Left colon (tissue), 2 donors: ENCODE data around the gene CXCL12. TPM values are rescaled to one million over a fixed set of nuclear protein-coding genes. Genes with fewer than 3 reads are reported as not detected.
A peak's percentile ranks its signal among the peaks of the same experiment; 100 is the strongest.

Source experiments
- ATAC-seq: fragments of 200-7000 bp; cut with Tn5 transposase; one replicate; pipeline ENCODE4 v1.9.1; 2020; ENCODE audit warnings: mild to moderate bottlenecking, moderate library complexity
- DNase-seq, 2 donors: peaks; one replicate each; pipeline ENCODE4 v3.0.0-alpha.2; 2020
- intact Hi-C, 2 donors: fragments of 100-400 bp; cut with DNase I in 1 of 2; cut with micrococcal nuclease in 1 of 2; formaldehyde crosslinking; loops; one replicate each; pipeline versions ENCODE4 v1.11.2 to v1.14.0; 2022; cut with DNase I, micrococcal nuclease
- total RNA-seq, 2 donors: library from RNA; stranded (reverse); fragmentation: NEBNext Ultra II Directional; extraction: Animal tissue kit (Norgen Biotek cat#: 25700); gene quantifications; one replicate each; pipeline ENCODE4 v1.2.1, GENCODE V29; 2021
- donor health status: DM: no; HTN: no; CAD: no.
- donor health status: DM: yes; HTN: yes; CAD: no.

CXCL12 gene
- total RNA-seq, 2 donors from 2014 or later = 15.5 to 61.3 TPM

DNA sequence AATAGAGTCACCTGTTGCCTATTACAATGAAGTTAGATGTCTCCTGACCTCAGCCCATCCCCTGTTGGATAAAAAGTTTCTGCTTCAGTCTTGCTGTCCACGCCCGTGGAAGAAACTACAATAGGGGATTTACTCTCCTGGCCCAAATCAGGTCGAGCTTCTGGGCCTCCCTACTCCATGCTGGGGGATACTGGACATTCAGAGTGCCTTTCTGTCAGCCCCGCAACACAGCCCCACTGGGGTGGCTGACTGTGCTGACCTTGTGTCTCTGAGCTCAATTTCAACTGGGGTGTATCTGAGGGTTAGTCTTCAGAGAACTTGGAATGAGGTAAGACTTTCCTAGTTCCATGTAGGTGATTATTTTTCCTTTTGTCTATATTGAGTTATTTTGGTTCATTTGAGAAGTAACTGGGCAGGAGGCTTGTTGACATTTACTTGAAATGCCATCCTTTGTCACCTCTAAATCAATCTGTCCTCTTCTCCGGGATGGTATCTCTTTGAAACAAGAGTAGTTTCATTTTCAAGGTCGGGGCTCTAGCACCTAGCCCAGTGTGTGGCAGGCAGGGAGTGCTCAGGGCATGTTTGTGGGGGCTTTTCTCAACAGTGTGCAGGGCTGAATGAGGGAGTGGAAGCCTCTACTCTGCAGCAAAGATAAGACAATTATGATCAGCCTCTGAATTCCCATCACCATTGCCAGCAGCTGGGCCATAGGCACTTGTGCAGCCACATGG lies 17.7 kb upstream of the CXCL12 start:
- DNase-seq (peak in 1 of 2 donors; percentile 9), ATAC-seq (no peak)
- intact Hi-C loops = no loop called here

DNA sequence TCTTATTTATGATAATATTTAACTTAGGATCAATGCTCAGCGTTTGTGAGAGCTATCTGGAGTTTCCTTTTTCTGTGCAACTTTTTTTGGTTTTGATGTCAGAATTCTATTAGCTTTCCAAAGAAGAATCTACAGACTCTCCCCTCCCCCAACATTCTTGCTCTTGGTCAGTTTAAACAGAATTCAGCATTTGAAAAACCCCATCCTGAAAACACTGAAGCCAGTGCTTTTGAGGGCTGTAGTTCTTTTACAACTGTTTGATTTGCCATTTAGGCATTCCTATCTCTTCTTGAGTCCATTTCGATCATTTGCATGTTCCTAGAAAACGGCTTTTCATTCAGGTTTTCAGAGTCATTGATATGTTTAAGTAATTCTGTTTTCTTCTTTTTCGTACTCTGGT lies 15.6 kb upstream of the CXCL12 start:
- no peak for DNase-seq
- intact Hi-C loops = no loop called here
- ATAC-seq = no peak

DNA sequence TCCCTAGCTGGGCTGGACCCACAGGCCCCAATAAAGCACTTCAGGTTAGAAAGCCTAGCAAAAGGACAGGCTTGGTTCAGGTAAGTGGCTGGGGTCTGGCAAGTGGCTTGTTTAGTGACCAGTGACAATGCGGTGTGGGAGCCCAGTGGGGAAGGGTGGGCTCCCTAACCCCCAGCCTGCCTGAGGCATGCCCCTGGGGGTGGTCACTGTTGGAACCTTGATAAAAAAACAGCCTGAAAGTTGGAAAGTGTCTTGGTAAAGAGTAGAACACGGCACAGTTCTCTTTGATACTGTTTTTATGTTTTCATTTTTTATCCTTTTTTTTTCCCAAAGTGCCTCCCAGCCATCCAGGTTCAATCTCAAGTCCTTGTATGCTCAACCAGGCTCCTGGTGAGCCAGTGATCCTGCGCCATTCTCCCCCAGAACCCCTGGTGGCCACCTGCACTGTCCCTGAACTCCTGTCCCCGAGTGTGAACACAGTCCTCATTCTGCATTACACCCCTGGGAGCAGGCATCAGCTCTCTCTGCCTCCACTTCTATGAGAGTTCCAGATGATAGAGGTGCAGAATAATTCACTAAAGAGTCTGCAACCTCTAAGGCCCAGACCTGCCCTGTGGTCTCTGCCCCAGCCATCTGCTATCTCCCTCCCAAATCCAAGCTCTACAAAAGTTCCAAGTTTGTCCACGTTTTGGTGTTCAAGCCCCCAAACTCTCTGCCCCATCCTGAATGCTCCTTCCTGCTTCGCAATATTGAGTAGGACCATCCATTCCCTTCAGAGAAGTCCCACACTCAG lies 15.0 kb upstream of the CXCL12 start:
- DNase-seq (peak in 1 of 2 donors; percentile 8), ATAC-seq (no peak)
- intact Hi-C loops = loop anchor here in 1 of 2 donors (10.0 kb wide), 1 partner anchor 455 kb away; no protein-coding TSS in a partner anchor

DNA sequence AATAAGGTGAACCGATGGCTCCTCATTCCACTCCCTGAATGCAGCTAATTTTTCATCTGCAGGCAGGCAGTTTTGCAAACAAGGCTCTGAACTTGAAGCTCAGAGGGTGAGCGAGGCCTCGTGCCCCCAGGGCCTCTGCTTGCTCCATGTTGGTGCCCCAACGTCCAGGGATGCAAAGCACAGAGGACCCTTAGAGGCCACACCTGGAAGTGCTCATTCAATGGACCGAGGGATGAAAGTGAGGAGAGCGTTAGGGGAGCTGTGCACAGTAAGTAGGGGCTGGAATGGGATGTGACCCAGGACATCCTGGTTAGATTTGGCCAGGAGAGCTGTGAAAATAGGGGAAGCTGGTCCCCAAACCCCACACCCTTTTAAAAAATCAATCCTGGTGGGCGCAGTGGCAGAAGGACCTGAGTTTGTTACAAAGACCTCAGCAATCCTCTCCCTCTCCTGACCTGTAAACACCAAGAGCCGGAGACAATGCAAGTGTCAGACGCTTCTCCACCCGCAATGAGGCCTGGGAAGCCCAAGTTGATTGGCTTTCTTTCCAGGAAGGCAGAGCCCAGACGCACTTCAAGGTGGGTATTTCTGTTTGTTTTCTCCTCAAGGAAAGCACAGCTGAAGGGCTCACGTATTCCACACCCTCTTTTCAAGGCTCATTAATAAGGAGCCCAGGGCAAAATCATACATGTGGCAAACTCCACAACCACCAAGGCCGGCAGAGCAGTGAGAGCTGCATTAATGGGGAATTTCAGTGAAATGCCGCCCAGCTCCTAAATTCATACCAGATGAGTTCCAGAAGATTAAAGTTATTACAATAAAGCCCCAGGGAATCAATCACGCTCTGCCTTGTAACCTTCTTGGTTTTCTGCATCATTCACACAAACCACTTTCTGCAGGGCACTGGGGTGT lies 14.1 kb upstream of the CXCL12 start:
- ATAC-seq = no peak
- intact Hi-C loops = loop anchor here in 1 of 2 donors (10.0 kb wide), 1 partner anchor 456 kb away; no protein-coding TSS in a partner anchor

DNA sequence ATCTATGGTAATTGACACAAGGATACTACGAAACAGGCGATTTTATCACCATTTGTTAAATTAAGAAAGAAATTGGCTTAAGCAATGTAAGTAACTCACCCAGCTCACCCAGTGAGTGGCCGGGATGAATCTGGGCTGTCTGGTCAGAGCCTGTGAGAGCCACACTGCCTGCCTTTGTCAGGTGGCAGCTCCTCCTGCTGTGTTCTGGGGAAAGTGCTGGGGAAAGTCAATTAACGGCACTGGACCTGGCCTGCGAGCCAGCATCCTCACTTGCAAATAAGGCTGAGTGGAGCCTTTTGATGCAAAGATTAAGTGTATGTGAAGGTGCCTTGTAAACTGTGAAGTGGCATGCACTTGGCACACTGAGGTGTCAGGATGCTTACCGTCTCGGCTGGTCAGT lies 13.4 kb upstream of the CXCL12 start:
- intact Hi-C loops = loop anchor here in 1 of 2 donors (10.0 kb wide), 1 partner anchor 457 kb away; no protein-coding TSS in a partner anchor
- no peak for DNase-seq
- ATAC-seq = no peak

More for the DNA sequence above, 14.1 kb upstream of the CXCL12 start:
- peak in 1 of 2 donors; percentile 7 for DNase-seq

DNA sequence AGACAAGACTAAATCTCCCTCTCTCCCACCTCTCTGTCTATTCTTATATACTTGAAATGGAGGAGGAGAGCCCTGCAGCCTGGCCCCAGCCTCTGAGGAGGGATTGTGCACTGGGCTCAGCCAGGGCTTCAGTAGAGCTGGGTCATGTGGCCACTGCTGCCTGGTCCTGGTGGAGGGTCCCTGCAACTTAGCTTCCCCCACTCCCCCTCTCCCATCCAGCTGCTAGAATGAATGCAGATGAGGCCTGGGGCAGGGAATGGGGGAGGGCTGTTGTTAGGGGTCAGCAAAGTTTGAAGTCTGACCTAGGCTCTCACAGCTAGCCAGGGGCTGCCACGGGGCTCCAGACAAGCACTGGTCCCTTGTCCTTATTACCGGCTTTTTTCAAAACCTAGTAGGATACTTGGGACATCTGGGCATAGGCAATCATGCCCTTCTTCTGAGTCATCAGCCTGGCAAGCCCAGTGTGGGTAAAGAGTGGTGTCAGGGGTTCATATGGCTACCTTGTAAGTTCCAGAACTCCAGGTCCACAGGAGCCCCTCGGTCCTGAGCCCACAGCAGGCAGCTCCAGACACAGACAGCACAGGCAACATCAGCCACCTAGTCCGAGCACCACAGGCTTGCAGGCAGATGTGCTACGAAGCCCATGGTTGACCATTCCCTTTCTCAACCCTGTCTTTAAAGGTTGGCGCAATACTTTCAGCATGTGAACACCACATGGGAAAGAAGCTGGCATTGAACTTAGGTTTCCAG lies 12.8 kb upstream of the CXCL12 start:
- intact Hi-C loops = loop anchor here in 1 of 2 donors (10.0 kb wide), 1 partner anchor 457 kb away; no protein-coding TSS in a partner anchor
- DNase-seq (no peak), ATAC-seq (no peak)

DNA sequence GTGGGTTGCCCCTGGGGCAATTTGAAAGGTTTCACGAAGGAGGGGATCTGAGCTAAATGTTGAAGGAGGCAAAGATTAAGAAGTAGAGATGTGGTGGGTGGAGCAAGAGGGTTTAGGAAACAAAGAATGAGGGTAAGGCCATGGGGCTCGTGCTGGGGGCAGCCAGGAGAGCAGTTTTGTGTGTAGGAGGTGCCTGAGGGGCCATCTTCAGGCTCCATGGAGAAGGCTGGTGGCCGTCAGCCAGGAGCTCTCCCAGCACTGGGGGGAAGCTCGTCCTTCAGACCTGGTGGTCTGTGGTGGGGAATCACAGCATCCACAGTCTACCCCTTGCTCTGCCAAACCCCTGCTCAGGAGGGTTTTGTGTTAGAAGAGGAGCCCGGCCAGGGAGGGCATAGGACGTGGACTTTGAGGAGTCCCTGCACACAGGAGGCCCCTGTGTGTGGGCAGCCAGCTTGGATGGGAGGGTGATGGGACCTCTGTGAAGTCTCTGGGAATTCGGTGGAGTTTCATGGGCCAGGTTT lies 11.8 kb upstream of the CXCL12 start:
- no peak for DNase-seq
- intact Hi-C loops = loop anchor here in 1 of 2 donors (10.0 kb wide), 1 partner anchor 458 kb away; no protein-coding TSS in a partner anchor
- no peak for ATAC-seq

DNA sequence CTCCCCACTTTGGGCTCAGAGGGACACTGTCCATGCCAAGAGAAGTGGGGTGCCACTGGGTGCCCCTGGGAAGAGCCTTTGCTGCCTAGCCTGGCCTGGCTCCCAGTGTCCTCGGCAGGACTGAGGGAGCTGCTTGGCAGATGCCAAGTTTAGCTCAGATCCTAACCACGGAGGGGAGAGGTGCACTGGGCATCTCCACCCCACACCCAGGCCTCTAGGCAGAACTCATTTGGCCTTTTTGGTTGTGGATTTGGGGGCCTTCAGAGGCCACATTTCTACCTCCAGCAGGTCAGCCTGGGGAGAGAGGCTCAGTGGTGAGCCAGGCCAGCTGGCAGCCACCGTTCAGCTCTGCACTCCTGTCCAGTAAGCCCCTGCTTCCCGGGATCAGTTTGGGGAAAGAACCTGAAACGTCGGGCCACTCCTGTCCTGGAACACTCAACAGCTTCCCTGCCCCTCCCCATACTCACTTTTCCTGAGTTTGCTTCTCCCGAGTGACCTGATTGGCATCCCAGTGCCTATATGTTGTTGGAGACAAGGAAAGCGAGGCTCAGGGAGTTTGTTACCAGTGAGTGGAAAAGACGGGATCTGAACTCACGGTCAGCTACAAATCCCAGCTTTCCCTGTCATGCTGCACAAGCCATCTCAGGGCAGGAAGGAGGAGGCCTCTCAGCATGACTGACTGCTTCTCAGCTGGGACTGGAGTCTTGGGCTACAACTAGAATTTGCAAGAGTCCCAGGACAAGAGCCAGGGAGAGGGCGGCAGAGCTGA lies 11.2 kb upstream of the CXCL12 start:
- ATAC-seq (no peak), DNase-seq (no peak)
- intact Hi-C loops = loop anchor here in 1 of 2 donors (10.0 kb wide), 1 partner anchor 459 kb away; no protein-coding TSS in a partner anchor

DNA sequence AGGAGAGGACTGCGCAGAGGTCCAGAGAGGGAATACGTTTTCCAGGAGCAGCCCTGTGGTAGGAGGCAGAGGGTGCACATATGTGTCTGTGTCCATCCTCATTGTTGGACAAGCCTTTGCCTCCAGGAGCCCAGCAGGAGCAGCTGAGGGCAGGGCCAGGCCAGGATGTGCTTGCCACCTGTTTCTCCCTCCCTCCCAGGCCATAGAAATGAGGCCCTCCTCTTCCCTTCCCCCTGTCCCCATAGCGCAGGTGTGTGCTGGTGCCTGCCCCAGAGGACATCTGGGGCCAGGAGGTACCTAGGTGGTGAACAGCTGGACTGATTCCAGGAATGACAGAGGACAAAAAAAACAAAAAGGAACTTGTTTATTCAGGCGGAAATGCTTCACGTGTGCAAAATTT lies 10.5 kb upstream of the CXCL12 start:
- intact Hi-C loops = loop anchor here in 1 of 2 donors (10.0 kb wide), 1 partner anchor 459 kb away; no protein-coding TSS in a partner anchor
- ATAC-seq (peak; percentile 83), DNase-seq (peak; percentile 20 to 49)

DNA sequence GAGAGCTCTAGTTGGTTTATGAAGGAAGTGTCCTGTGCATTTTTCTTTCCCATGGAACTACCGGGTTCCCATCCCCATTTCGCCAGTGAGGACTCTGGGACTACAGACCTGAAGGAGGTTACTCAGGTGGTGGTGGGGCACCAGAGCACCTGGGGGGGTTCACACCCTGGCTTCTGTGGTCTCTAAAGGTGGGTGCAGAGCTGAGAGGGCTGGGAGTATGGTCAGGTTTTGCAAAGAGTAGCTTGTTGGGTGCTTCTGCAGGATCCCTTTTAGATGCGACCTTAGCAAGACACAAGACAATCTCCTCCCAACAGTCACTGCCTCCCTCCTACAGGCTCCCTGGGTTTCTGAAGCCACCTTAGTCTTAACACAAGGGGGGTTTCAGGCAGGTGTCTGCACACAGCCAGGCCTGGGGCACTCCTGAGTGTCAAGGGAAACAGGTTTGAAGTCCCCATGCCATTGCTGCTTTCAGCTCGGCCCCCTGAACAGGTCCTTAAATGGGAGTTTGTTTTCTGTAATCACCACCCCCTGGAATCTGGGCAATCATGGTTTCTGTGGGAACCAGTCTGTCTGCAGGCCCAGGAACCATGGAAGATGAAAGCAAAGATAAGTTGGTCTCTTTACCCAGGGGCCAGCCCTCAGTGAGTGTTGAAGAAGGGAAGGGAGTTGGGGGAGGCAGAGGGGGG lies 9.9 kb upstream of the CXCL12 start:
- intact Hi-C loops = loop anchor here in 1 of 2 donors (10.0 kb wide), 1 partner anchor 460 kb away; no protein-coding TSS in a partner anchor
- no peak for ATAC-seq
- DNase-seq = no peak

DNA sequence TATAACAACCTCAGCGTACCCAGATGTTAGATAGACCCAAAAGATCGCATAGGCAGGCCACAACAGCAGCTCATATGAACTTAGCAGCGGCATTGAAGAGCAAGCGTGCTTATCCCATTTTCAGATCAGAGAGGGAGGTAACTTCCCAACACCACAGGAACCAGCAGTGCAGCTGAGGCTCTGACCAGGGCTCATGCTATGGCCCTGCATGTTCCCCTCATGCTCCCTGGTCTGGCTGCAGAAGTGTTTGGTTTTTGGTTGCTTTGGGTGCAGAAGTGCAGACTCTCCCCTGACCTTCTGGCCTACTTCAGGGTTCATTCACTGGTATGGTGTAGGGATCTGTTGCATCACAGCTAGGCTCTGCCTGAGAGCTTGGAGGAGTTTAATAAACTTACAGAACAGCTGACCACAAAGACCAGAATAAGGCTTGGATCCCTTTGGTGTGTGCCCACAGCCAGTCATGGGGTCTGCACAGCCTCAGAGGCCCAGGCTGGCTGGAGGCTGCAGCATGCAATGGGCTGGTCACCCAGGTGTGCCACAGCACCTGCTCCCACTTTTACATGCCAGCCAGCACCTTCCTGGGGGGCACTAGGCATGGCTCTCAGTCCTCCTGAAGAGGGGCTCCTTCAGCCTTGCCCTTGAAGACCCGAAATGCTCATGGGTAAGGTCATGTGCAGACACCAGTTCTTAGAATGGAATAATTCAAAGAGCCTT lies 9.1 kb upstream of the CXCL12 start:
- no peak for ATAC-seq
- intact Hi-C loops = loop anchor here in 1 of 2 donors (10.0 kb wide), 1 partner anchor 461 kb away; no protein-coding TSS in a partner anchor
- DNase-seq = peak in 1 of 2 donors; percentile 18

DNA sequence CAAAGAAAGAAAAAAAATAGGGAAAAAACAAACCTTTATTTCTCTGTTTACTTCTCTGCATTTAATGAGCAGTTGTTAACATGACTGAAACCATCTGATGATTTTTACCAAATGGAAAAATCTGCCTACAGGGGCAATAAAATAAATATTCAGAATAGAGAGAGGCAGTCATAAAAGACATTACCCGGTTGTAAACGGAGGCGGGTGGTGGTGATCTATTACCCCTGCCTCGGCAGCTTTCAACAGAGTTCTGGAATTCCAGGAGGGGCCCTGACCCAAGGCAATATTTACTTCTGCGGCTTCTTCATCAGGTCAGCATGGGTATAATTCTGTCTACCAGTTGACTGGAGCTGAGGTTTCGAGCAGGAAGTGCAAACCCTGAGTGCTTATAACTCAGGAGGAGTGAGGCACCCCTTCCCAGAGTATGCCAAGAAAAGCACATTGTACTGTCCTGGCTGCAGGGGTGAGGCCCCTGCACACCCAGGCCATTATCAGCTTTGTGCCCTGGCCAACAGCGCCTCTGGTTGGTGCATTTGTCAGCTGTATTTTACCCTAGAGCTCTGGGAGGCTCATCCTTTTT lies 8.2 kb upstream of the CXCL12 start:
- peak; percentile 70 for ATAC-seq
- peak in 1 of 2 donors; percentile 31 for DNase-seq
- intact Hi-C loops = loop anchor here in 1 of 2 donors (10.0 kb wide), 1 partner anchor 462 kb away; no protein-coding TSS in a partner anchor

DNA sequence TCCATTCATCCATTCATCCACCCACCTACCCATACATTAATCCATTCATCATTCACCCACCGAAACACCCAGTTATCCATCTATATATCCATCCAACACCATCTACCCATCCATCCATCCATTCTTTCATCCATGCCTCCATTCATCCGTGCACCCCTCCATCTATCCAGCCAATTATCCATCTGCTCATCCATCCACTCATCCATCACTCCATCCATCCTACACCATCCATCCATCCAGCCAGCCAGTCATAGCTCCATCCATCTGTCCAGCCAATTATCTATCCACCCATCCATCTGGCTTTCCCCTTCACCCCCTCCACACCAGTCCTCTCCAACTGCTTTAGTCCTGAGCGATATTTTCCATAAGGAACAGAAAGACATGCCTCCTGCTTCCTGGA lies 7.5 kb upstream of the CXCL12 start:
- ATAC-seq (no peak), DNase-seq (no peak)
- intact Hi-C loops = loop anchor here in 1 of 2 donors (10.0 kb wide), 1 partner anchor 462 kb away; no protein-coding TSS in a partner anchor

DNA sequence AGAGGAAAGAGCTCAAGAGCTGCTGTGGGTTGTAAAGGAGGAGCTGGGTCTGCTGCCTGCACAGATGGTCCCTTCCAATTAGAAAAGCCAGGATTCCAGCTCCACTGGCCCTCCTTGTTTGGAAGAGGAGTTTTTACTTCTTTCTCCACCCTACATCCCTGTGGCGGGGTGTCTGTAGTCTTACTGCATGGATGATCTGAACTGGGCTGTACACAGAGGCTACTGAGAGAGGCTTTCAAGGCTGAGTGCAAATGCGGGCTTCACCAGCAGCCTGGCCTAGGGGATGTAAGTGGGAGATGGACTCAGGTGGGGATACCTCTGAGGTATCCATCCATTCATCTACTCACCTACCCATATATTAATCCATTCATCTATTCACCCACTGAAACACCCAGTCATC lies 7.1 kb upstream of the CXCL12 start:
- intact Hi-C loops = loop anchor here in 1 of 2 donors (10.0 kb wide), 1 partner anchor 463 kb away; no protein-coding TSS in a partner anchor
- DNase-seq = no peak
- no peak for ATAC-seq

DNA sequence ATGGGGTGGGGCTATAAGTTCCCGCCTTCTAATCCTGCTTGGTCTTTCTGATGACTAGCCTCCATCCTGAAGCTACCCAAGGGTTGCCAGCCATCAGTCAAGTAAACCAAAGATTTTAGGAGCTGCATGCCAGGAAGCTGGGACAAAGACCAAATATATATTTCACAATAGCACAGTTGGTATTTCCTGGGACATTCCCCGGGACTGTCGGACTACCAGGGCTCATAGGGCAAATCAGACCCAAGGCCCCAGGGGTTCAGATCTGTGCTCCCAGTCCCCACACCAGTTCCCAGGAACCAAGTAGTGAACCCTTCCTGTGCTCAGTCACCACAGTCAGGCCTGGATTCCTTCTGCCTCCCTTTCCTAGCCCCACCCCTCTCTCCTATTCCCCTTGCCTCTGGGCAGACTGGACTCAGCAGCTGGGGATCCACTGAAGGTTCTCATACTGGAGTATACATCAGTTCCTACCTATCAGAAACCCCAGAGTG lies 5.7 kb upstream of the CXCL12 start:
- intact Hi-C loops = loop anchor here in 1 of 2 donors (10.0 kb wide), 1 partner anchor 464 kb away; no protein-coding TSS in a partner anchor
- DNase-seq (peak in 1 of 2 donors; percentile 15), ATAC-seq (no peak)
